Fibroblast of lung (primary cell): ENCODE results near the gene DBNL.

ENCODE experiments used
- EZH2 ChIP-seq: IDR thresholded peaks from 2 replicates; pipeline ENCODE4 v1.5.1; 2012; ENCODE audit warnings: low read length, control low read depth, mild to moderate bottlenecking; ENCODE audit errors: missing control alignments
- TF ChIP-seq, protein P1 (sequence below), 2 donors: IDR thresholded peaks in 1 of 2; conservative IDR thresholded peaks in 1 of 2; 1 replicate in 1 of 2; 2 replicates in 1 of 2; pipeline ENCODE4 v1.5.1; 2011 to 2012; ENCODE audit warnings: low read length in 2 of 2, control low read depth in 1 of 2, inconsistent platforms in 1 of 2, low read depth in 1 of 2, mild to moderate bottlenecking in 1 of 2

DNA sequence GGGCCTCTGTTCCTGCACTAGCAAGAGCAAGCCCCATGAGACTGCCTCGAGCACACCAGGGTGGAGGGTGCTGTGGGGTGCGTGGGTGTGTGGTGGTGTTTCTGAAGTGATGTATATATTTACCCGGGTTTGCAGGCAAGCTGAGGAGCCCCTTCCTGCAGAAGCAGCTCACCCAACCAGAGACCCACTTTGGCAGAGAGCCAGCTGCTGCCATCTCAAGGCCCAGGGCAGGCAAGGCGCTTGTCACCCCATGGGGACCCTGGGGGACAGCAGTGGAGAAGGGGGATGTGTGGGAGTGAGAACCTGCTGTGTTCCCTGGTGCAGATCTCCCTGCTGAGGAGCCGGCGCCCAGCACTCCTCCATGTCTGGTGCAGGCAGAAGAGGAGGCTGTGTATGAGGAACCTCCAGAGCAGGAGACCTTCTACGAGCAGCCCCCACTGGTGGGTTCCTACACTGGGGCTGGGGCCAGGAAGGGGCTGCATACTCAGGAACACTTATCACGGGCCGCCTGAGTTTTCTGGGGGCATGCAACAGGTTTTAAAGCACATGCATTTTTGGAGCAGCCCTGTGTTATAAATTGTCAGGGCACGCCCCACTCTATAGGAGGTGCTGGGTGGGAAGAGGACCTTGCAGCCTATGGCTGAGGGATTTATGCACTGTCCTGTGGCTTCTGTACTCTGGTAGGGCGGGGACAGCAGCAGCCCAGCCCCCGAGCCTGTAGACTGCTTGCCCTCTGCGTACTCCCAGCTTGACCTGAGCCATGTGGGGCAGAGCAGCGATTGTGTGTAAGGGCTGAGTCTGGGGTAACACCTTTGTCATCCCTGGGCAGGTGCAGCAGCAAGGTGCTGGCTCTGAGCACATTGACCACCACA lies 15.0 kb downstream of the DBNL start:
- TF ChIP-seq, protein P1, sequence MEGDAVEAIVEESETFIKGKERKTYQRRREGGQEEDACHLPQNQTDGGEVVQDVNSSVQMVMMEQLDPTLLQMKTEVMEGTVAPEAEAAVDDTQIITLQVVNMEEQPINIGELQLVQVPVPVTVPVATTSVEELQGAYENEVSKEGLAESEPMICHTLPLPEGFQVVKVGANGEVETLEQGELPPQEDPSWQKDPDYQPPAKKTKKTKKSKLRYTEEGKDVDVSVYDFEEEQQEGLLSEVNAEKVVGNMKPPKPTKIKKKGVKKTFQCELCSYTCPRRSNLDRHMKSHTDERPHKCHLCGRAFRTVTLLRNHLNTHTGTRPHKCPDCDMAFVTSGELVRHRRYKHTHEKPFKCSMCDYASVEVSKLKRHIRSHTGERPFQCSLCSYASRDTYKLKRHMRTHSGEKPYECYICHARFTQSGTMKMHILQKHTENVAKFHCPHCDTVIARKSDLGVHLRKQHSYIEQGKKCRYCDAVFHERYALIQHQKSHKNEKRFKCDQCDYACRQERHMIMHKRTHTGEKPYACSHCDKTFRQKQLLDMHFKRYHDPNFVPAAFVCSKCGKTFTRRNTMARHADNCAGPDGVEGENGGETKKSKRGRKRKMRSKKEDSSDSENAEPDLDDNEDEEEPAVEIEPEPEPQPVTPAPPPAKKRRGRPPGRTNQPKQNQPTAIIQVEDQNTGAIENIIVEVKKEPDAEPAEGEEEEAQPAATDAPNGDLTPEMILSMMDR (conservative IDR thresholded peaks at IDR 0.05 in 1 of 2, IDR thresholded peaks at IDR 0.05 in 1 of 2; ENCODE audit: low read depth in 1 of 2, low read length in 2 of 2), result no peak
- TF ChIP-seq EZH2, result no peak
